GM18508 (cell line): Measurements from ENCODE around the gene MAML2.

Experiments used
- ATAC-seq: cut with Tn5 transposase; IDR thresholded peaks from one replicate; pipeline ENCODE4 v1.9.1; 2021; ENCODE audit warnings: moderate number of reproducible peaks; ENCODE audit not compliant: insufficient read depth, unreplicated experiment

The MAML2 gene

DNA sequence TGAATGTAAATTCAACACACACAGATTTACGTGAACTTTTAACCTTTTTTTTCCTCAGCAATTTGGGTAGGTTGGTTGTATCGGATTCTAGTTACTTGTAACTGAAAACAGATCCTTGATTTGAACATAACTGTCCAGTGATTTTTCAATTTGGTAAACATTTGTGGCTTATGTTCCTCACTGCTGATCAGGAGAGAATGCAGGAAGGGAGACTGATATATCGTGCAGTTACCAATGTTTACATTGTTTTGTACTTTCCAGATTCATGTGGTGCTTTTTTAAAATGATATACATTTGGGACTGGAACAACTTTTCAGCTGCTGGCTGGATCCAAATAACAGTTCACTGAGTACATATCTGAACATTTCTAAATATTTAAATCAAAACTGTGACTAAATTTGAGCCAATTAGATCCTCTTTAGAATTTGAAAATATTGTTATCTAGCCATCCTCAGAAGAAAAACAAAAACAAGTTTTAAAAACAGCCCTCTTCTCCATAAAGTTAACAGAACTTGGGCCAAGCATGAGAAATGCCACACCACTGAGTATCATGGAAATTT lies 334.8 kb downstream of the MAML2 start:
- no peak for ATAC-seq

DNA sequence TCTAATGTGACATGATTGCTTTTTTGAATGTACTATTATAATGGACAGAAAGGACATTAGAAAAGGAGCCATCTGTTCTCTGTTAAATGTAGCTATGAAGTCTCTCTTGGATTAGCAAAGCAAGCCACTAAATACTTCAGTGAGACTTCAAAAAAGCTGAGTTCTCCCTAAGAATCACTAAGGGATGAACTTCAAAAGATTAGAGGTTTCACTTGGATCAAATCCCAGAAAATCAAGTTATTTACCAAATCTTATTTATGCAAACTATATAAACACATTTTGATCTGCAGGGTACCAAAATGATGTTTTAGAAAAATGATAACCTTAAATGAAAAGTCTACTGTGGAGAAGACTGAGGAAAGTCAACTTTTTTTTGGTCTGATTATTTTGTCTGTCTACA lies 337.0 kb downstream of the MAML2 start:
- ATAC-seq, result no peak

DNA sequence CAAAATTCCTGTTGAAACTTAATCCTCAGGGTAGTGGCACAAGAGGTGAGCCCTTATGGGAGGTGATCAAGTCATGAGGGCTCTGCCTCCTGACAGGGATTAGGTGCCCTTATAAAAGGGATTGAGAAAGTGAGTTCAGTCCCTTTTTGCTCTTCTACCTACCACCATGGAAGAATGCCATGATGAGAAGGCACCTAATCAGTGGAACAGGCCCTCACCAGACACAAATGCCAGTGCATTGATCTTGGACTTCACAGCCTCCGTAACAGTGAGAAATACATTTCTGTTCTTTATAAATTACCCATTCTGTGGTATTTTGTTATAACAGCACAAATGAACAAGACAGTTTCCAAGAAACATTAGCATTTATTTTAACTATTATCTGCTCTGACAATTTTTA lies 338.1 kb downstream of the MAML2 start:
- no peak for ATAC-seq

DNA sequence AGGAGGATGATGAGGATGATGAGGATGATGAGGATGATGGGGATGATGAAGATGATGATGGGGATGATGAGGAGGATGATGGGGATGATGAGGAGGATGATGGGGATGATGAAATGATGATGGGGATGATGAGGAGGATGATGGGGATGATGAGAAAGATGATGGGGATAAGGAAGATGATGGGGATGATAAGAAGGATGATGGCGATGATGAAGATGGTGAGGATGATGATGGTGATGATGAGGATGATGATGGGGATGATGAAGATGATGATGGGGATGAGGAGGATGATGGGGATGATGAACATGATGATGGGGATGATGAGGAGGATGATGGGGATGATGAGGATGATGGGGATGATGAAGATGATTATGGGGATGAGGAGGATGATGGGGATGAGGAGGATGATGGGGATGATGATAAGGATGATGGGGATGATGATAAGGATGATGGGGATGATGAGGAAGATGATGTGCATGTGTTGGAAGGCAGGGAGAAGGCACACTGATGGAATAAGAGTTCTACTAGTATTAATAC lies 340.2 kb downstream of the MAML2 start:
- no peak for ATAC-seq

DNA sequence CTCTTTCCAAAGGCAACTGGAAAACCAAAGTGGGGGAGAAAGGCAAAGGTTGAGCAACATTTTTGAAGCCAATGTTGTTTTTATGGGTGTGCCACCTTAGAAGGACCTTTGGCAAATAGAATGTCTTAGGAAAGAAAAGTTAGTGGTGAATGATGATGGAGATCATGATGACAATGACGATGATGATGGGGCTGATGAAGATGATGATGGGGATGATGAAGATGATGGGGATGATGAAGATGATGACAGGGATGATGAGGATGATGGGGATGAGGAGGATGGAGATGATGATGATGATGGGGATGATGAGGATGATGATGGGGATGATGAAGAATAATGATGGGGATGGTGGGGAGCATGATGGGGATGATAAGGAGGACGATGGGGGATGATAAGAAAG lies 340.7 kb downstream of the MAML2 start:
- ATAC-seq, result no peak

DNA sequence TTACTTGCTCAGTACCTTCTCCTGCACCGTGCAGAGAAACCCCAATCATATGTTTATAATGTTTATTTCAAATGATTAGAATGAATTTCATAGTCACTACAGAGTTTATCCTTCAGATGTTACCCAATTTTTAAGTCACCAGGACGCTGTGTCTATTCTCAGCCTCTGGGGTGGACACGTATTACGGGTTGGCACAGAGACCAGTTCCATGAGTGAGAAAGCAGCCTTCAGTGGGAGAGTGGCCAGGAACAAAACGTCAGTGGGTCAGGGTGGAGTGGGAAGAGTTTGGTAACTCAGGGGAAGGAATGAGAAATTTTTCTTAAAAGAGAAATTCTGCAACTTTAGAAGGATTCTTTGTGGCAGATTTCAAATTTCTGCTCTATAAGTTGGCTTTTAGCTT lies 342.0 kb downstream of the MAML2 start:
- no peak for ATAC-seq

DNA sequence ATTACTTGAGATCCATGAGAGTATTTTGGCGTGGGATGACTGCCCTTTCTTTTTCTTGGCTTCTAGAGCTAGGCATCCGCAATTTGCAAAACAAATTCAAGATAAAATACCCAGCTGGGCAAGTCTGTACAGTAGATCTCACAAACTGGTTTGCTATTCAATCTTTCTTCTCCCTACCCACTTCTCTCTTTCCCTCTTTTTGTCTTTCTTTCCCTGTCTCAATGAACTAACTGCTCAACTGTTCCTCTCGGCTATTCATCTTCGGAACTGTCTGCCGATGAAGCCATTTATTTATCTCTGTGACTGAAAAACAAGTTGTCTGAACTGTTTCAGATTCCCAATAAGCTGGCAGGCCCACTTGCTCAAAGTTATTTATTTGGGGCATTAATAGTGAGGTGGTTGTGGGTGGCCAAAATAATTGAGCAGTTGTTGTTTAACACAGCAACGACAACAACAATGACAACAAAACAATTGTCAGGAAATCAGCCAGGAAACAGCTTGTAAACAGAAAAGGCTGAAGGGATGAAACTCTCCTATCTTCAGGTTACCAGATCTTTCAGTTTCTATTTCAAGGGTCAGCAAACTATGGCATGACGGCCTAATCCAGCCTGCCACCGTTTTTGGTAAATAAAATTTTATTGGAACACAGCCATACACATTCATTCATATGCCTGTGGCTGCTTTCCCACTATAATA lies 343.1 kb downstream of the MAML2 start:
- no peak for ATAC-seq

DNA sequence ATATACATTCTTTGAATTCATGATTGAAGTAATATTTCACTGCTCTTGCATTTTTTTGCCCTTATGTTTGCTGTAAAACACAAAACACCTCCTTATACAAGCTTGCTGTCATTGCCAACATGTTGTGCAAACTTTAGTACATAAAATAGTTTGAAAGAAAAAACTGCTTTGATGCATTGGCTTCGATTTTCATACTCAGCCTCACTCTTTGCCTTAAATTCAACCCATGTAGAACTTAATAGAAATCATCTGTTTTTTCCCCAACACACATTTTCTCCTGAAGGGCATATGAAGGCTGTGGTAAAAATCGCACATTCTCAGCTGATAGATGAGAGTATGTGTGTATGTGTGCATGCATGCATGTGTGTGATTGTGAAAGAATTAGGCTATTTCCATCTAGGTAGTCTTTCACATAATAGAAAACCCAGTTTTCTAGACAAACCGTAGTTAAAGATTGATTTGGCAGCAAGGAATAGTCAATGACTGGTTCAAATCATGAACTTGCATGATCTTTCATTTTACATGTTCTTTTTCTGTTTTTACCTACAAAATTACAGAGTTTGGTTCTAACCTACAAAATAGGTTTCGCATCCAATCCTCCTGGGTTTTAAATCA lies 346.3 kb downstream of the MAML2 start:
- ATAC-seq, result no peak

DNA sequence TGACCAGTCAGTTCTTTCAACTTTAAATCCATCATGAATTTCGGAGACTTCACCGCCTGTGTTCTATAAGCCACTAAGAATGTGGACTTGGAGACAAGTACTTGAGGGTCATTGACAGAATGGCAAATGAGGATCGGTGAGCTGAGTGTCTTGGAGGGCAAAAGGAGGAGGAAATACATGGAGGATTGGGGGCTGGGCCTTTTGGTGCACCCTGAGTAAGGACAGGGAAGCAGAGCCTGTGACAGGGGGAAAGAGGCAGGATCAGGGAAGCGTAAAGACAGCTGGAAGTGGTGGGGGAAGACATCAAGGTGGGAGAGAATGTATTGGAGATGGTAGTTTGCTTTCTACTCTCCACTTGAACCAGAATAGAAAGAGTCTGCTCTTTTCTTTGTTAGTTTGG lies 348.7 kb downstream of the MAML2 start:
- ATAC-seq, result no peak

DNA sequence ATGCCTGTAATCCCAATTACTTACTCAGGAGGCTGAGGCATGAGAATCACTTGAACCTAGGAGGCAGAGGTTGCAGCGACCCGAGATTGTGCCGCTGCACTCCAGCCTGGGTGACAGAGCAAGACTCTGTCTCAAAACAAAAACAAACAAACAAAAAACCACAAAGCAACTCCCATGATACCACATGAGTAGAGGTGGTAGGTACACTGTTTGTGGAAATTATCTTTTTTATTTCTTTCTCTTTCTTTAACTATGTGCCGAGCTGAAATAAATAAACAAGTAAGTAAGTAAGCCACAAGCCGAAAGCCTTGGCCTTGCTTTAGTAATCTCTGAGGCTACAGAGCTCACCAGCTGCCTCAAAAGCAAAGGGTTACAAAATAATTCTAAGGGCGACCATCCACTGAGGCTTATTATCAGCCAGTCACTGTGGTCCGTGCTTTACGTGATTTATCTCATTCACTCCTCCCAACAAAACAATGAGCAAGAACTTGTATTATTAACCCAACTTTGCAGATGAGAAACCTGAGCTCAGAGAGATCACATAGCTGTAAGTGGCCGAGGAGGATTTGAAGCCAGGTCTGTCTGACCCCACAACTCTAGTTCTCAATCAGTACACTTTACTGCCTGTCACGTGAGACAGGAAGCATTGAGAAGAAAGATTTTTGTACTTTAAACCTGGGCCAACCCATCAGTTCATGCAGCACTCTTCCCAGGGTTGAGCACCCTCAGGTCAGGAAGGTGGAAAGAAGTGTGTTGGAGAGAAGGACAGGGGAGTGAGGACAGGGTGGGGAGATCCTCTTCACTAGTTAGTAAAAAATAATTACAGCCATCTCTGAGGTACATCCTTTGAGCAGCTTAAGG lies 349.3 kb downstream of the MAML2 start:
- no peak for ATAC-seq

DNA sequence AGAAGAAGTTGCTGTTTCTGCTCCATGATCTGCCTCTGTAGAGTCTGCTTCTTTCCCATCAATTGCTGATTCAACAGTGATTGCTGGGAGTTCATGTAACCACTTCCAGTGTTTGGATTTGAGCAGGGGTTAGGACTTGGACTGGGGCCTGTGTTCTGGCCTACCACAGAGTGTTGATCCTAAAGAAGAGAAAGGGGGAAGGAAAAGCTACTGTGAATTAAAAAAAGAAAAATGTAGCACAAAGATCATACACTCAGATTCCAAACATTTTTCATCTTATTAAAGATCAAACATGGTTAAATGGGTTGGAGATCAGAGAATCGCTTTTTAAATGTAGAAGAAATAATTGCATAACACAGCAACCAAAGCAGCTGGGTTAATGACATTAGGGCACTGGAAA lies 351.4 kb downstream of the MAML2 start:
- no peak for ATAC-seq

DNA sequence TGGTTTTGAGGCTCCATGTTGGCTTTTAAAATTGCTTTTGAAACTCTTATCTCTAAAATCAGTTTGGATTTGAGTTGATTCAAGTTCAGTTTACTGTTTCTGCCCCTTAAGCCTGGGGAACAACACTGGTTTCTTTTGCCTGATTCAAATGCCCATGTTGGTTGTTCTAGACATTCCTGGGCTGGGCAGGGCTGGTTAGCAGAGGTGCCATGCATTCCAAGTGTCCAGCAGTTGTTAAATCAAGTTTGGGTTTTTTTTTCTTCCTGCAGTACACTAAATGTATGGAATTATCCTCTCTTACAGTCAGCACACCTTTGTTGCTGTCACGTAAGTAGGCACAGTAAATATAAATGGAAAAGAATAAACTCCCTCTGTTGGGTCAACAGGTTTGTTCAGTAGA lies 351.9 kb downstream of the MAML2 start:
- ATAC-seq, result no peak

DNA sequence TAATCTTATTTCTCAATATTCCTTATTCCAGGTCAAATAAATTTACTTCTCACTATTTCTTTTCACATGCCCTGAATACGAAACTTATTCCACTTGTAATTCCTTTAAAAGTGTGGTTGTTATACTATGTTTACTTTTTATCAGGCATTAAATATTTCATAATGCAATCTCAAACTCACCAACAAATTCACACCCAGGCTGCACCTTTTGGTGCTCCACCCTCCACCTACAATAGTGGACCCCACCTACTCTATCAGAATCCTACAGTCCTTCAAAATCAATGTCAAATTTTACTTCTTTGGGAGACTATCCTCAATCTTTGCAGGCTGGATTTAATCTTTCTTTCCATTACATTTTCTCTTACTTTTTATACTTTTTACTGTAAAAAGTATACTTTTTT lies 353.2 kb downstream of the MAML2 start:
- no peak for ATAC-seq

DNA sequence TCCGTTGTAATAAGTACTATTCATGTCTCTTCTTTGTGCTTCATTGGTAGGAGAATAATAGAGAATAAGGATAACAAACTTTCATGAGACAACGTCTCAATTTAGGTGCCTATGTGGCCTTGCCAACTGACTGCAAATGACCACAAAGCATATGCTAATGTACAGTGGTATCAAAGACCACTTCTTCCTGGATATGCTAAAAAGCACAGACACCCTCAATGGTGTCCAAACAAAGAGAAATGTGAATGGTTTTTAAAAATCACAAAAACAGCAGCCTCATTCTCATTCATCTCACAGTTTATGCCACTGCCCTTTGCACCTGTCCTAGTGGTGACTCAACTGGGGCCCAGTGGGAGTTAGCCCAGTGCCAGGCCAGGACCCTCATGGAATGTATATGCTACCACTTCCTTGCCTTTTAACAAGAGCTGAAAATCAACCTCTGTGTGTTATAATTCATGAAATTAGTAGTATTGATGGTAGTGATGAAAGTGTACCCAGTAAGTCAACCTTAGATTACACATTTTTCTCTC lies 353.9 kb downstream of the MAML2 start:
- no peak for ATAC-seq

DNA sequence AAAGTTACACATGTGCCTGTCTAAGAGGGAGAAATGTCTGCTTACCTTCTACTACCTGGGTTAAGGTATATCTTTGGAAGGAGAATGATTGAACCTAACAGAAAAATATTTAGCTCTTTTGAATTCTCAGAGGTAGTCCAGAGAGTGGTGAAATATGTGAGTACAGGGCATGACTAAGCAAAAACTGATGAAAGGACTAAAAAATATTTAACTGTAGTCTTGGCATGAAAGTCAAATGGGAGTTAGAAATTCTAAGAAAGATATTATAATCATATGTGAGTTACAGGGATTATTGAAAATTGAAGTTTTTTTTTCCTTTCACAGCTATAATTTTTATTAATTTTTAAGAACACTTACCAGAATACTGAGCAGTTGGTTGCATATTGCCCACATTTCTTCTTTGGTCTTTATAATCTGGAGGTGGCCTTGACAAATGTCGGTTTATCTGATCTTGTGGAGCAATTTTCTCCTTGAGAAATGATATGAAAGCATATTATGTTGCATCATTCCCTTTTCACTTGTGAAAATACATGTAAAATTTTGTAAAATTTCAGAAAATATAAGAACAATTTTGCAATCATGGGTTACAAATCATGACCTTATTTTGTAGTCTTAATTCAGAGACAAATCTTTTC lies 357.7 kb downstream of the MAML2 start:
- no peak for ATAC-seq

DNA sequence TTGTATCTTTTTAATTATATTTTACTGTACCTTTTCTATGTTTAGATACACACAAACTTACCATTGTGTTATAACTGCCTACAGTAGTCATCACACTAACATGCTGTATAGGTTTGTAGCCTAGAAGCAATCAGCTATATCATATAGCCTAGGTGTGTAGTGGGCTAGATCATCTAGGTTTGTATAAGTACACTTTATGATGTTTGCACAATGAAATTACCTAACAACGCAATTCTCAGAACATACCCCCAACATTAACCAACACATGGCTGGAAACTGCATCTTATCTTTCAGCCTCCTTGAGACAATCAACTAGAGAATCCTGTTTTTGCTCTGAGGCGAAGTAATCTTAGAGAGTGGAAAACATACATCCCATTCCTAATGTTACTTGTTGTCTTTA lies 358.9 kb downstream of the MAML2 start:
- no peak for ATAC-seq

DNA sequence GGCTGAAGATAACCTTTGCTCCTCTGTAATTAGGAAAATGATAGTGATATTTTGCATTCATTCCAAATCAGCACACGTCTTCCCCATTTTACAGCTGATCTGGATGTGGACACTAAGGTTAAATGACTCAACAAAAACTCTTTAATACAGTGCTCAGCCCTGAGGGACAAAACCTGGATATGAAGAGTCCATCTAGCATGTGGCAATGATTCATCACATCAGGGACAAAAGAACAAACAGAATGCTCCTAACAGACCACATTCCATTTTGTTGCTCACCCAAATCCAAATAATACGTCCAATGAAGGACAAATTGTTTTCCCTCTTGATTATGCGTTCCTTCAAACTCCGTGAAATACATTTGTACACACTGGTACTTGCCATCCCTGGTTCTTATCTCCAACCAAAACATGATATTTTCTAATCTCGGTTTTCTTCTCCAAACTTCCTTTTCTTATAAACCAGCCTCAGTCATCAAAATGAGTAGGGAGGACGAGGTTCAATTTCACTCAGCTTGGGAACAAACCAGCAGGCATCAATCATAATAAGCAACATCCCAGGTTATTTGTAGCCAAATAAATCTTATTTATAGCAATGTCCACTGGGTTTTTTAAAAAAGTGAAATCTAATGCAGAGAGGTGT lies 365.3 kb downstream of the MAML2 start:
- ATAC-seq, result no peak

DNA sequence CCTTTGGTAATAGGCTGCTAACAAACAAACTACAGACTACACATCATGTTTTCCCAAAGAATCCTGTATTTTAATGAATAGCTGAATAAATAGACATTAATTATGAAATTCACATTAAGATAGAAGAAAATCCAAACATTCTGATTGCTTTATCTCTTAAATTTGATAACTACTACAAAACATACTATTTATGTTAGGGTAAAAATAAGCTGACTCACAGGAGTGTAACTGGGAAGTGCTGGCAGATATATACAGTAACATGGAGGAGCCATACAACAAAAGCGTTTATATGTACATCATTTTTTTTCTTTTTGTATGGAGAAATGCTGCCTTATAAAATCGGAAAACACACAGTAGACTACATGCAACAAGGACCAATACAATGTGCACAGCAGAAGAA lies 366.4 kb downstream of the MAML2 start:
- no peak for ATAC-seq

DNA sequence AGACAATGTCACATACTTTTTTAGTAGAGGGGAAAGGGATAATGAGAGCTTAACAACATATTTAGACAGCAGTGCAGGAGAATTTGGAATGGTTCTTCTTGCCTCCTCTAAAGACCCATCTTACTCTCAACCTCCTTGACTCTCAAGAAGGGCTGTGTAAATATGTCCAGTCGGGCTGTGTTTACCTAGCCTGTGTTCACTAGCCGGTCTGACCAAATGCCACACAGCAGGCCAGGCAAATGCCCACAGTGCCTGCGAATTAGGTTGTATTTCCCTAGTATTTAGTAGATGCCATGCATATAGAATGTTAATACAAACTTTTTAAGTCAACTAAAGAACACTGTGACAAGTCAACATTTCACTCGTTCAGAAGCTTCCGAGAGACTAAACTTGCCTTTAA lies 367.7 kb downstream of the MAML2 start:
- no peak for ATAC-seq

DNA sequence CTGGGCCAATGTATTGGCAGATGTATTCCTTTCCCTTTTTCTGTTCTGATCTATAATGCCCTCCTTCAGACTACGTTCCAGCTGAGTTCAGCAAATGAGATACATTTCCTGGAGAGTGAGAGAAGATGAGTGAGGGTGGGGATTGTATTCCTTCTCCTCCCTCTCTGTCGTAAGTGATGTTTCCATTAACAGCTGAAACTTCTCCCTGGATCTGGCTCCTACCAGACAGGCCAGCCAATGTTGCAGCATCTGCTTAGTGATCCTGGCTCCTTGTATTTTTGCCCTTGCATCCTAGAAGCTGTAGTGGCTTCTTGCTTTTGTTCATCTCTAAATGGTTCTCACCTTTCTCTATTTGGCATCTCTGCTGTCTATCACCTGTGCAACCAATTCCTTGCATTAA lies 370.9 kb downstream of the MAML2 start:
- ATAC-seq, result no peak
